OCI-LY3 (cell line): ENCODE data around the gene MYO3A.

Source experiments
- CTCF ChIP-seq: fragments of 200-600, 300-600 bp; sonication (generic); IDR thresholded peaks from 2 replicates; pipeline ENCODE4 v1.5.1; 2014; ENCODE audit warnings: antibody characterized with exemption, low read length, low read depth
- EZH2phosphoT487 ChIP-seq: fragments of 200-600 bp; shearing (Covaris generic); IDR thresholded peaks from 2 replicates; pipeline ENCODE4 v1.6.1; 2018; ENCODE audit warnings: antibody characterized with exemption, mixed run types, low read depth

GRCh38 chr10:25978771-25979170, 44.7 kb downstream of the MYO3A start:
- TF ChIP-seq CTCF (no peak), EZH2phosphoT487 (no peak)
